IMR-90 (cell line): ENCODE measurements around the gene KDM2A. TPM values are rescaled to one million over a fixed set of nuclear protein-coding genes. Genes with fewer than 3 reads are reported as not detected.

Experiments used
- ATAC-seq: fragments of 200-7000 bp; cut with Tn5 transposase; 2 replicates; pipeline ENCODE4 v1.9.1; 2020; ENCODE audit warnings: low read depth, mild to moderate bottlenecking, moderate library complexity
- BruUV-seq: library from RNA; stranded (reverse); fragments of 400-500 nt; replicated peaks from 2 replicates; lab custom pipeline; 2021; lab: Mats Ljungman, UMichigan
- CTCF ChIA-PET: fragments of 300-600 bp; formaldehyde crosslinking; extraction: SDS; loops from one replicate; lab custom pipeline; 2021; ENCODE audit warnings: antibody characterized with exemption; lab: Yijun Ruan, JAX
- POLR2A ChIA-PET: fragments of 300-600 bp; sonication (Branson Sonifier 250); formaldehyde crosslinking; loops from one replicate; lab custom pipeline; 2022; ENCODE audit warnings: antibody characterized with exemption; ENCODE audit not compliant: unreplicated experiment; lab: Charles Lee
- DNase-seq: peaks from one replicate; pipeline ENCODE4 v3.0.0; 2013
- H2AFZ ChIP-seq: replicated peaks from 2 replicates; pipeline ENCODE3; 2013; ENCODE audit warnings: low read length, mild to moderate bottlenecking; ENCODE audit not compliant: poor library complexity
- H2AK5ac ChIP-seq: 2 replicates; pipeline ENCODE4 v1.6.1; 2013; ENCODE audit warnings: low read depth, low read length, inconsistent platforms
- H2AK9ac ChIP-seq: replicated peaks from 2 replicates; pipeline ENCODE3; 2013; ENCODE audit warnings: mild to moderate bottlenecking, low read depth, low read length, moderate library complexity; ENCODE audit not compliant: poor library complexity
- H2BK120ac ChIP-seq: 2 replicates; pipeline ENCODE4 v1.6.1; 2013; ENCODE audit warnings: low read depth, low read length, inconsistent platforms
- H2BK15ac ChIP-seq: 3 replicates; pipeline ENCODE4 v1.6.1; 2013; ENCODE audit warnings: low read depth, low read length, inconsistent platforms
- H2BK20ac ChIP-seq: 2 replicates; pipeline ENCODE4 v1.6.1; 2013; ENCODE audit warnings: low read depth, mild to moderate bottlenecking, inconsistent platforms, low read length, moderate library complexity
- H2BK5ac ChIP-seq: 2 replicates; pipeline ENCODE4 v1.6.1; 2013; ENCODE audit warnings: mild to moderate bottlenecking, low read depth, low read length, inconsistent platforms; ENCODE audit not compliant: poor library complexity, severe bottlenecking
- H3K14ac ChIP-seq: replicated peaks from 2 replicates; pipeline ENCODE4 v1.6.1; 2013; ENCODE audit warnings: low read depth, low read length, inconsistent platforms
- H3K18ac ChIP-seq: 2 replicates; pipeline ENCODE4 v1.6.1; 2013; ENCODE audit warnings: low read depth, low read length, control low read depth
- H3K23ac ChIP-seq: 2 replicates; pipeline ENCODE4 v1.6.1; 2013; ENCODE audit warnings: low read depth, low read length, inconsistent platforms
- H3K27ac ChIP-seq: 2 replicates; pipeline ENCODE4 v1.5.1; 2013; ENCODE audit warnings: mild to moderate bottlenecking, control low read depth, low read length; ENCODE audit not compliant: insufficient read depth
- H3K27me3 ChIP-seq: 2 replicates; pipeline ENCODE4 v1.6.1; 2013; ENCODE audit warnings: low read length; ENCODE audit not compliant: control insufficient read depth, insufficient read depth
- H3K36me3 ChIP-seq: 2 replicates; pipeline ENCODE4 v1.6.1; 2013; ENCODE audit warnings: low read length, mixed read lengths; ENCODE audit not compliant: control insufficient read depth, insufficient read depth
- H3K4ac ChIP-seq: 2 replicates; pipeline ENCODE4 v1.6.1; 2013; ENCODE audit warnings: low read depth, low read length, inconsistent platforms
- H3K4me1 ChIP-seq: 2 replicates; pipeline ENCODE4 v1.6.1; 2013; ENCODE audit warnings: low read length, mixed read lengths; ENCODE audit not compliant: control insufficient read depth, insufficient read depth
- H3K4me2 ChIP-seq: 2 replicates; pipeline ENCODE4 v1.6.1; 2013; ENCODE audit warnings: low read depth, mild to moderate bottlenecking, control low read depth, low read length, moderate library complexity
- H3K4me3 ChIP-seq: 2 replicates; pipeline ENCODE4 v1.5.1; 2013; ENCODE audit warnings: low read depth, mild to moderate bottlenecking, control low read depth, low read length, moderate library complexity; ENCODE audit not compliant: insufficient read depth
- H3K56ac ChIP-seq: 2 replicates; pipeline ENCODE4 v1.6.1; 2013; ENCODE audit warnings: low read length, inconsistent platforms; ENCODE audit not compliant: insufficient read depth; ENCODE audit errors: extremely low read depth
- H3K79me1 ChIP-seq, 2 experiments: 2 replicates each; pipeline ENCODE4 v1.6.1; 2013; ENCODE audit warnings: low read length in 2 of 2, inconsistent platforms in 1 of 2, low read depth in 1 of 2
- H3K9ac ChIP-seq: 2 replicates; pipeline ENCODE4 v1.6.1; 2013; ENCODE audit warnings: low read depth, low read length, control low read depth
- H3K9me1 ChIP-seq: 2 replicates; pipeline ENCODE4 v1.6.1; 2013; ENCODE audit warnings: low read length, inconsistent platforms; ENCODE audit not compliant: insufficient read depth
- H3K9me3 ChIP-seq: 2 replicates; pipeline ENCODE4 v1.6.1; 2013; ENCODE audit warnings: low read length; ENCODE audit not compliant: control insufficient read depth, insufficient read depth
- H4K20me1 ChIP-seq: 2 replicates; pipeline ENCODE4 v1.6.1; 2013; ENCODE audit warnings: low read length, inconsistent platforms; ENCODE audit not compliant: insufficient read depth
- H4K5ac ChIP-seq: 2 replicates; pipeline ENCODE4 v1.6.1; 2013; ENCODE audit warnings: mild to moderate bottlenecking, low read depth, low read length, control low read depth
- H4K8ac ChIP-seq, 2 experiments: 2 replicates each; pipeline ENCODE4 v1.6.1; 2013; ENCODE audit warnings: low read depth in 2 of 2, low read length in 2 of 2, control low read depth in 1 of 2, inconsistent platforms in 1 of 2
- H4K91ac ChIP-seq: 2 replicates; pipeline ENCODE4 v1.6.1; 2013; ENCODE audit warnings: low read depth, low read length, inconsistent platforms; ENCODE audit not compliant: insufficient read depth
- MAFK ChIP-seq: IDR thresholded peaks from 2 replicates; pipeline ENCODE4 v1.6.1; 2012; ENCODE audit warnings: low read depth, low read length, improper control_type of control experiment
- NFE2L2 ChIP-seq: fragments of 150-350 bp; IDR thresholded peaks from 2 replicates; pipeline ENCODE4 v1.6.1; 2016; ENCODE audit warnings: low read depth, mild to moderate bottlenecking, low read length
- WGBS, 2 experiments: methylation state at CpG; one replicate each; pipeline versions ENCODE4 v1.1.5 to v1.1.7; 2013; ENCODE audit warnings: missing lambda C conversion rate in 2 of 2; ENCODE audit not compliant: insufficient read length in 1 of 2; ENCODE audit errors: extremely low coverage in 2 of 2; 5-methylcytosine and 5-hydroxymethylcytosine counted together
- dilution Hi-C: fragments of 300-500 bp; cut with HindIII; formaldehyde crosslinking; loops from one replicate; pipeline ENCODE4 v1.14.3; 2018; ENCODE audit warnings: low sequenced_read_pairs; ENCODE audit not compliant: unreplicated experiment
- in situ Hi-C: fragments of 300-500 bp; cut with MboI; formaldehyde crosslinking; loops from 3 replicates; pipeline ENCODE4 v1.14.3; 2019; ENCODE audit warnings: low sequenced_read_pairs, inconsistent platforms, mixed read lengths
- intact Hi-C: fragments of 100-400 bp; cut with micrococcal nuclease; formaldehyde crosslinking; loops from 2 replicates; pipeline ENCODE4 v1.10.0; 2022
- polyA plus RNA-seq, 3 experiments: library from polyadenylated mRNA; depleted of rRNA; stranded (reverse); fragments of >200 nt; gene quantifications; 2 replicates each; pipeline ENCODE4 v1.2.3, GENCODE V29; 2012; ENCODE audit warnings: low replicate concordance in 1 of 3
- total RNA-seq: library from RNA; depleted of rRNA; stranded (reverse); fragments of >200 nt; gene quantifications from 2 replicates; pipeline ENCODE4 v1.2.3, GENCODE V29; 2012

KDM2A gene
- total and polyA plus RNA-seq, 2 of the 4 experiments (the other 2 are of a cell fraction) = 26.7 to 42.6 TPM

GRCh38 chr11:67146516-67147226, 27.6 kb downstream of the KDM2A start:
- TF ChIP-seq NFE2L2 (no peak), MAFK (peak; percentile 69)
- dilution Hi-C loops (no loop called here), in situ Hi-C loops (no loop called here), intact Hi-C loops (no loop called here)
- Histone ChIP-seq H3K23ac (no peak overlapping the region), H3K36me3 (peaks cover 22% of the 10 kb centered on the region), H2AFZ (no peak overlapping the region), H2BK15ac (no peak overlapping the region), H3K4me1 (peaks cover 13% of the 10 kb centered on the region), H3K27me3 (no peaks in the 10 kb centered on the region), H2AK9ac (no peak overlapping the region), H3K4ac (no peak overlapping the region), H3K18ac (no peak overlapping the region), H3K56ac (no peak overlapping the region), H3K9ac (no peak overlapping the region), H2BK5ac (no peak overlapping the region), H3K4me2 (no peak overlapping the region), H3K9me1 (peaks cover 18% of the 10 kb centered on the region), H2BK120ac (no peak overlapping the region), H3K79me1 (peaks cover 27 to 85% of the 10 kb centered on the region in 2 experiments), H4K5ac (no peak overlapping the region), H4K20me1 (peaks cover 34% of the 10 kb centered on the region), H3K4me3 (no peak overlapping the region), H3K14ac (no peak overlapping the region), H4K8ac (no peak overlapping the region), H3K27ac (no peak overlapping the region), H2AK5ac (no peak overlapping the region), H4K91ac (no peak overlapping the region), H3K9me3 (no peaks in the 10 kb centered on the region), H2BK20ac (no peak overlapping the region)
- DNase-seq = no peak
- WGBS, 2 experiments = 80% methylated on average over 1 of the region's 5 CpGs; no CpG with 5 or more reads in 1 of the 2 experiments
- 0 out of 2 replicates have a peak, but pooled peaks have one; percentile 24 for ATAC-seq
- no TSS peak for BruUV-seq
- CTCF ChIA-PET = no interaction called here
- POLR2A ChIA-PET = no interaction called here
